GM12878 (cell line): ENCODE results near the gene BOLA1. TPM values are rescaled to one million over a fixed set of nuclear protein-coding genes. Genes with fewer than 3 reads are reported as not detected.

Source experiments
- GATAD2B ChIP-seq: fragments of 450-650 bp; conservative IDR thresholded peaks from 2 replicates; pipeline ENCODE4 v1.6.1; 2017; ENCODE audit warnings: low read depth, mild to moderate bottlenecking, moderate library complexity
- MXI1 ChIP-seq: fragments of 150-350 bp; IDR thresholded peaks from 2 replicates; pipeline ENCODE4 v1.6.1; 2011; ENCODE audit warnings: low read depth, mild to moderate bottlenecking, inconsistent platforms, low read length, improper control_type of control experiment
- SREBF2 ChIP-seq: IDR thresholded peaks from 2 replicates; pipeline ENCODE4 v1.6.1; 2012; ENCODE audit warnings: mild to moderate bottlenecking, low read length
- polyA plus RNA-seq, 11 experiments: library from polyadenylated mRNA; depleted of rRNA in 4 of 11; unstranded in 6 of 11; stranded (reverse) in 5 of 11; fragments of >200 nt; fragmentation: Nextera tagmentation in 4 of 11; fragmentation: Illumina TruSeq in 1 of 11; extraction: Ambion mirVana in 4 of 11; extraction: Trizol in 1 of 11; gene quantifications; 1 replicate in 1 of 11; 2 replicates in 10 of 11; pipeline versions ENCODE4 v1.2.1 to v1.2.3, GENCODE V29; 2011 to 2016; ENCODE audit warnings: inconsistent platforms in 2 of 11, missing spikeins in 2 of 11, low read depth in 1 of 11
- total RNA-seq, 4 experiments: library from RNA; depleted of rRNA in 3 of 4; stranded (reverse); fragments of >200 nt in 3 of 4; fragmentation: Illumina TruSeq in 1 of 4; extraction: Trizol in 1 of 4; gene quantifications; 2 replicates each; pipeline versions ENCODE4 v1.2.1 to v1.2.3, GENCODE V29; 2013 to 2021
- TF ChIP-seq, protein P1 (sequence below): fragments of 450-650 bp; IDR thresholded peaks from 2 replicates; pipeline ENCODE4 v1.6.1; 2018; ENCODE audit warnings: mild to moderate bottlenecking, low read depth, moderate library complexity; ENCODE audit not compliant: partially characterized antibody
- TF ChIP-seq, protein P2 (sequence below): fragments of 450-650 bp; IDR thresholded peaks from 2 replicates; pipeline ENCODE4 v1.6.1; 2017; ENCODE audit warnings: low read depth, mild to moderate bottlenecking, moderate library complexity

The BOLA1 gene
- total and polyA plus RNA-seq, 10 of the 15 experiments (the other 5 are each of a cell fraction or from before 2014, with no cell fraction given): 0.74 to 18.7 (median 11.3) TPM

DNA sequence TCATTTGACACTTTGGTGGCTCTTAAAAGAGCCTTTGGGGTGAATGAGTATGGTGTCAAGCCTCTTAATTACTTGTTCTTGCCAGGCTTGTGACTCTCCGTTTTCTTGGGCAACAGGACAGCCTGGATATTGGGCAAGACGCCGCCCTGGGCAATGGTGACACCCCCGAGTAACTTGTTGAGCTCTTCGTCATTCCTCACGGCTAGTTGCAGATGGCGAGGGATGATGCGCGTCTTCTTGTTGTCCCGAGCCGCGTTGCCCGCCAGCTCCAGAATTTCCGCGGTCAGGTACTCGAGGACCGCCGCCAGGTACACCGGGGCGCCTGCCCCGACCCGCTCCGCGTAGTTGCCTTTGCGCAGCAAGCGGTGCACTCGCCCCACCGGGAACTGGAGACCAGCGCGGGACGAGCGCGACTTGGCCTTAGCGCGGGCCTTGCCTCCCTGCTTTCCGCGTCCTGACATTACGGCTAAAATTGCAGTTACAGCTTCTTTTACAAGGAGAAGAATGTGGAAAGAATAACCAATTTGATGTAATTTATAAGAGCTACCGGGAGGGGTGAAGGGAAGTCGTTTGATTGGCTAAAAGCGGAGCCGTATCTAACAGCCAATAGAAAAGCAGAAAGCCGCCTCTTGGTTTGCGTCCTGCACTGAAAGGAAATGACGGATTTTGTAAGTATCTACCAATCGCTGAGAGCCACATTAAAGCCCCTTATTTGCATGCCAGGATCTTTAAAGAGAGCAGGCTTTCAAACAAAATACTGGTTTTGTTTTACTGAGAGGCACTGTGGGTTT is 11.7 kb upstream of the BOLA1 start (continued):
- TF ChIP-seq, protein P1, sequence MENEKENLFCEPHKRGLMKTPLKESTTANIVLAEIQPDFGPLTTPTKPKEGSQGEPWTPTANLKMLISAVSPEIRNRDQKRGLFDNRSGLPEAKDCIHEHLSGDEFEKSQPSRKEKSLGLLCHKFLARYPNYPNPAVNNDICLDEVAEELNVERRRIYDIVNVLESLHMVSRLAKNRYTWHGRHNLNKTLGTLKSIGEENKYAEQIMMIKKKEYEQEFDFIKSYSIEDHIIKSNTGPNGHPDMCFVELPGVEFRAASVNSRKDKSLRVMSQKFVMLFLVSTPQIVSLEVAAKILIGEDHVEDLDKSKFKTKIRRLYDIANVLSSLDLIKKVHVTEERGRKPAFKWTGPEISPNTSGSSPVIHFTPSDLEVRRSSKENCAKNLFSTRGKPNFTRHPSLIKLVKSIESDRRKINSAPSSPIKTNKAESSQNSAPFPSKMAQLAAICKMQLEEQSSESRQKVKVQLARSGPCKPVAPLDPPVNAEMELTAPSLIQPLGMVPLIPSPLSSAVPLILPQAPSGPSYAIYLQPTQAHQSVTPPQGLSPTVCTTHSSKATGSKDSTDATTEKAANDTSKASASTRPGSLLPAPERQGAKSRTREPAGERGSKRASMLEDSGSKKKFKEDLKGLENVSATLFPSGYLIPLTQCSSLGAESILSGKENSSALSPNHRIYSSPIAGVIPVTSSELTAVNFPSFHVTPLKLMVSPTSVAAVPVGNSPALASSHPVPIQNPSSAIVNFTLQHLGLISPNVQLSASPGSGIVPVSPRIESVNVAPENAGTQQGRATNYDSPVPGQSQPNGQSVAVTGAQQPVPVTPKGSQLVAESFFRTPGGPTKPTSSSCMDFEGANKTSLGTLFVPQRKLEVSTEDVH: no peak
- TF ChIP-seq SREBF2 (no peak), GATAD2B (peak; percentile 65; the same call in 1 of the 2 replicates), MXI1 (peak; percentile 36; the same call in 1 of the 2 replicates)
- TF ChIP-seq, protein P2, sequence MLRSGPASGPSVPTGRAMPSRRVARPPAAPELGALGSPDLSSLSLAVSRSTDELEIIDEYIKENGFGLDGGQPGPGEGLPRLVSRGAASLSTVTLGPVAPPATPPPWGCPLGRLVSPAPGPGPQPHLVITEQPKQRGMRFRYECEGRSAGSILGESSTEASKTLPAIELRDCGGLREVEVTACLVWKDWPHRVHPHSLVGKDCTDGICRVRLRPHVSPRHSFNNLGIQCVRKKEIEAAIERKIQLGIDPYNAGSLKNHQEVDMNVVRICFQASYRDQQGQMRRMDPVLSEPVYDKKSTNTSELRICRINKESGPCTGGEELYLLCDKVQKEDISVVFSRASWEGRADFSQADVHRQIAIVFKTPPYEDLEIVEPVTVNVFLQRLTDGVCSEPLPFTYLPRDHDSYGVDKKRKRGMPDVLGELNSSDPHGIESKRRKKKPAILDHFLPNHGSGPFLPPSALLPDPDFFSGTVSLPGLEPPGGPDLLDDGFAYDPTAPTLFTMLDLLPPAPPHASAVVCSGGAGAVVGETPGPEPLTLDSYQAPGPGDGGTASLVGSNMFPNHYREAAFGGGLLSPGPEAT: 0 out of 2 replicates have a peak, but pooled peaks have one; percentile 6
